HCT116 (cell line): ENCODE measurements around the gene SUGP1. TPM values are rescaled to one million over a fixed set of nuclear protein-coding genes. Genes with fewer than 3 reads are reported as not detected.

Experiments
- ATAC-seq: fragments of 200-7000 bp; cut with Tn5 transposase; 2 replicates; pipeline ENCODE4 v1.9.1; 2020; ENCODE audit warnings: mild to moderate bottlenecking, moderate library complexity
- BruUV-seq: library from RNA; stranded (reverse); fragments of 400-500 nt; replicated peaks from 2 replicates; lab custom pipeline; 2021; lab: Mats Ljungman, UMichigan
- CTCF ChIA-PET: fragments of 300-600 bp; sonication (Branson Sonifier 250); formaldehyde crosslinking; loops from one replicate; lab custom pipeline; 2021; ENCODE audit warnings: antibody characterized with exemption; lab: Charles Lee
- POLR2A ChIA-PET: fragments of 300-600, 350-600 bp; sonication (Branson Sonifier 250); formaldehyde crosslinking; loops from one replicate; lab custom pipeline; 2021; ENCODE audit warnings: antibody characterized with exemption; lab: Charles Lee
- RAD21 ChIA-PET, 2 experiments: fragments of 300-600 bp; sonication (Branson Sonifier 250); formaldehyde crosslinking; loops; one replicate each; lab custom pipeline; 2023; ENCODE audit warnings: low total read pairs in 2 of 2; ENCODE audit not compliant: uncharacterized antibody in 2 of 2, unreplicated experiment in 2 of 2, low non-redundant PET in 1 of 2; lab: Charles Lee
- DNase-seq: peaks from one replicate; pipeline ENCODE4 v3.0.0-alpha.2; 2010; ENCODE audit warnings: low read depth, low spot score
- H2AFZ ChIP-seq: fragments of 200-600 bp; shearing (Covaris generic), sonication (generic); 2 replicates; pipeline ENCODE4 v1.6.1; 2017; ENCODE audit warnings: low read depth, mixed run types, mixed read lengths, antibody characterized with exemption, low read length; ENCODE audit not compliant: poor library complexity, severe bottlenecking
- H3K27ac ChIP-seq: 2 replicates; pipeline ENCODE4 v1.5.1; 2012; ENCODE audit warnings: low read depth, low read length
- H3K27me3 ChIP-seq: fragments of 200-600 bp; sonication (generic); 2 replicates; pipeline ENCODE4 v1.6.1; 2016; ENCODE audit warnings: mixed run types, low read length, mixed read lengths; ENCODE audit not compliant: insufficient read depth
- H3K36me3 ChIP-seq, 2 experiments: fragments of 200-500 bp in 1 of 2; fragments of 200-600 bp in 1 of 2; sonication (Bioruptor generic) in 1 of 2; sonication (generic) in 1 of 2; 2 replicates each; pipeline versions ENCODE4 v1.5.1 to v1.6.1; 2014 to 2016; ENCODE audit warnings: low read length in 2 of 2, inconsistent platforms in 1 of 2, mixed read lengths in 1 of 2, mixed run types in 1 of 2; ENCODE audit not compliant: insufficient read depth in 2 of 2, control insufficient read depth in 1 of 2
- H3K4me1 ChIP-seq, 2 experiments: fragments of 200-600 bp in 1 of 2; sonication (generic) in 1 of 2; 2 replicates each; pipeline versions ENCODE4 v1.5.1 to v1.6.1; 2012 to 2017; ENCODE audit warnings: low read length in 2 of 2, inconsistent platforms in 1 of 2, mild to moderate bottlenecking in 1 of 2, mixed read lengths in 1 of 2, mixed run types in 1 of 2, moderate library complexity in 1 of 2; ENCODE audit not compliant: insufficient read depth in 2 of 2, control insufficient read depth in 1 of 2
- H3K4me2 ChIP-seq: fragments of 200-600 bp; sonication (generic); 2 replicates; pipeline ENCODE4 v1.6.1; 2017; ENCODE audit warnings: mixed run types, low read length, mixed read lengths
- H3K4me3 ChIP-seq, 2 experiments: fragments of 200-600 bp in 1 of 2; sonication (generic) in 1 of 2; replicated peaks in 1 of 2; 2 replicates each; pipeline ENCODE4 v1.5.1; 2011 to 2016; ENCODE audit warnings: low read length in 2 of 2, control low read depth in 1 of 2, low read depth in 1 of 2, mild to moderate bottlenecking in 1 of 2, mixed read lengths in 1 of 2, mixed run types in 1 of 2
- H3K79me2 ChIP-seq: fragments of 200-600 bp; sonication (generic); 2 replicates; pipeline ENCODE4 v1.6.1; 2017; ENCODE audit warnings: mild to moderate bottlenecking, mixed run types, low read length, moderate library complexity, mixed read lengths; ENCODE audit not compliant: insufficient read depth
- H3K9ac ChIP-seq: fragments of 200-600 bp; sonication (generic); 2 replicates; pipeline ENCODE4 v1.6.1; 2016; ENCODE audit warnings: low read length, mixed read lengths
- H3K9me2 ChIP-seq: fragments of 200-600 bp; sonication (generic), shearing (Covaris generic); 2 replicates; pipeline ENCODE4 v1.6.1; 2017; ENCODE audit warnings: mixed run types, mild to moderate bottlenecking, moderate library complexity; ENCODE audit not compliant: insufficient read depth
- H3K9me3 ChIP-seq, 2 experiments: fragments of 200-500 bp in 1 of 2; fragments of 200-600 bp in 1 of 2; sonication (Bioruptor generic) in 1 of 2; sonication (generic) in 1 of 2; 2 replicates each; pipeline ENCODE4 v1.6.1; 2014 to 2017; ENCODE audit warnings: low read length in 2 of 2, mixed read lengths in 2 of 2, inconsistent platforms in 1 of 2, low read depth in 1 of 2, mild to moderate bottlenecking in 1 of 2, mixed run types in 1 of 2, moderate library complexity in 1 of 2; ENCODE audit not compliant: control insufficient read depth in 1 of 2, insufficient read depth in 1 of 2
- H4K20me1 ChIP-seq: fragments of 200-600 bp; sonication (generic), shearing (Covaris generic); 2 replicates; pipeline ENCODE4 v1.6.1; 2017; ENCODE audit warnings: mixed run types, mild to moderate bottlenecking, moderate library complexity; ENCODE audit not compliant: insufficient read depth
- CEBPB ChIP-seq: IDR thresholded peaks from 2 replicates; pipeline ENCODE4 v1.6.1; 2012; ENCODE audit warnings: low read depth
- ELF1 ChIP-seq: IDR thresholded peaks from 2 replicates; pipeline ENCODE4 v1.6.1; 2012; ENCODE audit warnings: low read depth, borderline replicate concordance
- EZH2phosphoT487 ChIP-seq: fragments of 200-600 bp; IDR thresholded peaks from 2 replicates; pipeline ENCODE4 v1.6.1; 2018; ENCODE audit warnings: antibody characterized with exemption, borderline replicate concordance
- FOSL1 ChIP-seq: IDR thresholded peaks from 2 replicates; pipeline ENCODE4 v1.6.1; 2012; ENCODE audit warnings: low read depth
- JUND ChIP-seq: IDR thresholded peaks from 2 replicates; pipeline ENCODE4 v1.6.1; 2012
- POLR2A ChIP-seq: IDR thresholded peaks from 2 replicates; pipeline ENCODE4 v1.7.0; 2011; ENCODE audit warnings: borderline replicate concordance; ENCODE audit not compliant: insufficient read depth, insufficient read length; ENCODE audit errors: extremely low read depth
- POLR2AphosphoS5 ChIP-seq: IDR thresholded peaks from 2 replicates; pipeline ENCODE4 v1.6.1; 2011; ENCODE audit warnings: mild to moderate bottlenecking, low read depth, low read length, moderate library complexity
- RAD21 ChIP-seq: IDR thresholded peaks from 2 replicates; pipeline ENCODE4 v1.6.1; 2012; ENCODE audit warnings: low read depth, mild to moderate bottlenecking
- SP1 ChIP-seq: IDR thresholded peaks from 2 replicates; pipeline ENCODE4 v1.6.1; 2012; ENCODE audit warnings: low read depth
- SRF ChIP-seq: IDR thresholded peaks from 2 replicates; pipeline ENCODE4 v1.6.1; 2012; ENCODE audit warnings: low read depth
- TCF7L2 ChIP-seq: IDR thresholded peaks from 2 replicates; pipeline ENCODE4 v1.7.0; 2011; ENCODE audit warnings: borderline replicate concordance, inconsistent platforms; ENCODE audit not compliant: insufficient read depth, insufficient read length; ENCODE audit errors: extremely low read depth
- YY1 ChIP-seq: IDR thresholded peaks from 2 replicates; pipeline ENCODE4 v1.6.1; 2011; ENCODE audit warnings: low read length, low read depth, moderate library complexity, mild to moderate bottlenecking; ENCODE audit not compliant: insufficient replicate concordance; ENCODE audit errors: extremely low read depth
- ZNF274 ChIP-seq: fragments of 200-500 bp; sonication (Bioruptor generic); IDR thresholded peaks from 2 replicates; pipeline ENCODE4 v1.6.1; 2014; ENCODE audit warnings: mild to moderate bottlenecking, low read depth, low read length, inconsistent platforms
- intact Hi-C: fragments of 100-400 bp; cut with micrococcal nuclease; formaldehyde crosslinking; loops from 2 replicates; pipeline ENCODE4 v1.10.0; 2022
- total RNA-seq: library from RNA; stranded (reverse); gene quantifications from one replicate; pipeline ENCODE4 v1.2.1, GENCODE V29; 2021; ENCODE audit not compliant: unreplicated experiment
- TF ChIP-seq, protein P1 (sequence below): IDR thresholded peaks from 2 replicates; pipeline ENCODE4 v1.6.1; 2012
- TF ChIP-seq, protein P2 (sequence below), 3 experiments: fragments of 200-600 bp in 1 of 3; sonication (generic) in 1 of 3; IDR thresholded peaks in 2 of 3; conservative IDR thresholded peaks in 1 of 3; 2 replicates each; pipeline ENCODE4 v1.5.1; 2012 to 2017; ENCODE audit warnings: low read depth in 2 of 3, low read length in 2 of 3, antibody characterized with exemption in 1 of 3, borderline replicate concordance in 1 of 3, control low read depth in 1 of 3, mild to moderate bottlenecking in 1 of 3, mixed read lengths in 1 of 3, mixed run types in 1 of 3, moderate library complexity in 1 of 3; ENCODE audit not compliant: insufficient read depth in 1 of 3
- TF ChIP-seq, protein P3 (sequence below): IDR thresholded peaks from 2 replicates; pipeline ENCODE4 v1.6.1; 2011; ENCODE audit warnings: mild to moderate bottlenecking, low read length, moderate library complexity; ENCODE audit not compliant: insufficient replicate concordance; ENCODE audit errors: extremely low read depth
- TF ChIP-seq, protein P4 (sequence below): IDR thresholded peaks from 2 replicates; pipeline ENCODE4 v1.6.1; 2012

The SUGP1 gene
- total RNA-seq, 1 experiment from 2014 or later = 47.6 TPM

DNA sequence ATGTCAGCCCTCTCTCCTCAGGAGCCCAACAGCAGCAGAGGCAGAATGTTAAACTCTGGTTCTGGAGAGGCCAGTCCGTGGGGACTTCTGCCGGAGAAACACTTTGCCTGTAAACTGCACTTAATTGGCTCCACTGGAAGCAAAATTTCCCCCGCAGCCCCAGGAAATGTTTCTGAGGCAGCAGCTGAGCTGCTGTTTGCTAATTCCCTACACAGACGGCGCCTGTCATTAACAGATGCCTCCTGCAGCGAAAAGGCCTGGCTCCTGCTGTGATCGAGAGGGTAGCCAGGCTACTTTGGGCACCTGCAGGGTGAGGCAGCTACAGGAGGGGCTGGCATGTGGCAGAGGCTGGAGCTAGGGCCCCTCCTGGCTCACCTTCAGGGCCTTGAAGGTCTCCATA is 42.0 kb downstream of the SUGP1 start:
- Histone ChIP-seq H3K27me3 (no peaks in the 10 kb centered on the region), H4K20me1 (no peaks in the 10 kb centered on the region), H3K79me2 (no peaks in the 10 kb centered on the region), H3K9ac (no peak overlapping the region), H3K9me2 (no peaks in the 10 kb centered on the region), H3K27ac (no peak overlapping the region), H3K9me3 (no peaks in the 10 kb centered on the region), H3K4me1 (no peaks in the 10 kb centered on the region), H3K4me3 (no peak overlapping the region), H3K4me2 (no peak overlapping the region), H2AFZ (no peak overlapping the region), H3K36me3 (peaks cover 7 to 16% of the 10 kb centered on the region in 2 experiments; a peak in 3 of 4 replicates)
- ChIA-PET RAD21 (no interaction called here), POLR2A (no interaction called here), CTCF (no interaction called here)
- ATAC-seq = no peak
- BruUV-seq = no TSS peak
- TF ChIP-seq ZNF274 = no peak
- no peak for TF ChIP-seq JUND
- TF ChIP-seq, protein P1, sequence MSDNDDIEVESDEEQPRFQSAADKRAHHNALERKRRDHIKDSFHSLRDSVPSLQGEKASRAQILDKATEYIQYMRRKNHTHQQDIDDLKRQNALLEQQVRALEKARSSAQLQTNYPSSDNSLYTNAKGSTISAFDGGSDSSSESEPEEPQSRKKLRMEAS = no peak
- TF ChIP-seq, protein P2, sequence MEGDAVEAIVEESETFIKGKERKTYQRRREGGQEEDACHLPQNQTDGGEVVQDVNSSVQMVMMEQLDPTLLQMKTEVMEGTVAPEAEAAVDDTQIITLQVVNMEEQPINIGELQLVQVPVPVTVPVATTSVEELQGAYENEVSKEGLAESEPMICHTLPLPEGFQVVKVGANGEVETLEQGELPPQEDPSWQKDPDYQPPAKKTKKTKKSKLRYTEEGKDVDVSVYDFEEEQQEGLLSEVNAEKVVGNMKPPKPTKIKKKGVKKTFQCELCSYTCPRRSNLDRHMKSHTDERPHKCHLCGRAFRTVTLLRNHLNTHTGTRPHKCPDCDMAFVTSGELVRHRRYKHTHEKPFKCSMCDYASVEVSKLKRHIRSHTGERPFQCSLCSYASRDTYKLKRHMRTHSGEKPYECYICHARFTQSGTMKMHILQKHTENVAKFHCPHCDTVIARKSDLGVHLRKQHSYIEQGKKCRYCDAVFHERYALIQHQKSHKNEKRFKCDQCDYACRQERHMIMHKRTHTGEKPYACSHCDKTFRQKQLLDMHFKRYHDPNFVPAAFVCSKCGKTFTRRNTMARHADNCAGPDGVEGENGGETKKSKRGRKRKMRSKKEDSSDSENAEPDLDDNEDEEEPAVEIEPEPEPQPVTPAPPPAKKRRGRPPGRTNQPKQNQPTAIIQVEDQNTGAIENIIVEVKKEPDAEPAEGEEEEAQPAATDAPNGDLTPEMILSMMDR (IDR thresholded peaks at IDR 0.05 in 2 of 3, conservative IDR thresholded peaks at IDR 0.05 in 1 of 3; ENCODE audit: borderline replicate concordance in 1 of 3, insufficient read depth in 1 of 3, low read depth in 2 of 3, low read length in 2 of 3) = no peak
- TF ChIP-seq, protein P3, sequence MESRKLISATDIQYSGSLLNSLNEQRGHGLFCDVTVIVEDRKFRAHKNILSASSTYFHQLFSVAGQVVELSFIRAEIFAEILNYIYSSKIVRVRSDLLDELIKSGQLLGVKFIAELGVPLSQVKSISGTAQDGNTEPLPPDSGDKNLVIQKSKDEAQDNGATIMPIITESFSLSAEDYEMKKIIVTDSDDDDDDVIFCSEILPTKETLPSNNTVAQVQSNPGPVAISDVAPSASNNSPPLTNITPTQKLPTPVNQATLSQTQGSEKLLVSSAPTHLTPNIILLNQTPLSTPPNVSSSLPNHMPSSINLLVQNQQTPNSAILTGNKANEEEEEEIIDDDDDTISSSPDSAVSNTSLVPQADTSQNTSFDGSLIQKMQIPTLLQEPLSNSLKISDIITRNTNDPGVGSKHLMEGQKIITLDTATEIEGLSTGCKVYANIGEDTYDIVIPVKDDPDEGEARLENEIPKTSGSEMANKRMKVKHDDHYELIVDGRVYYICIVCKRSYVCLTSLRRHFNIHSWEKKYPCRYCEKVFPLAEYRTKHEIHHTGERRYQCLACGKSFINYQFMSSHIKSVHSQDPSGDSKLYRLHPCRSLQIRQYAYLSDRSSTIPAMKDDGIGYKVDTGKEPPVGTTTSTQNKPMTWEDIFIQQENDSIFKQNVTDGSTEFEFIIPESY = no peak
- no peak for TF ChIP-seq YY1
- no peak for TF ChIP-seq SRF
- no peak for TF ChIP-seq SP1
- no peak for TF ChIP-seq POLR2A
- TF ChIP-seq FOSL1 = no peak
- no peak for TF ChIP-seq TCF7L2
- TF ChIP-seq POLR2AphosphoS5 = no peak
- TF ChIP-seq, protein P4, sequence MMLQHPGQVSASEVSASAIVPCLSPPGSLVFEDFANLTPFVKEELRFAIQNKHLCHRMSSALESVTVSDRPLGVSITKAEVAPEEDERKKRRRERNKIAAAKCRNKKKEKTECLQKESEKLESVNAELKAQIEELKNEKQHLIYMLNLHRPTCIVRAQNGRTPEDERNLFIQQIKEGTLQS = no peak
- TF ChIP-seq RAD21 = no peak
- no peak for TF ChIP-seq CEBPB
- TF ChIP-seq EZH2phosphoT487 = no peak
- no peak for TF ChIP-seq ELF1
- DNase-seq = no peak
- intact Hi-C loops = no loop called here
